Measurements from ENCODE around the gene PGAP3. TPM values are rescaled to one million over a fixed set of nuclear protein-coding genes. Genes with fewer than 3 reads are reported as not detected.

Gene PGAP3
- total RNA-seq, 1 donor from 2014 or later = 12.2 TPM

DNA sequence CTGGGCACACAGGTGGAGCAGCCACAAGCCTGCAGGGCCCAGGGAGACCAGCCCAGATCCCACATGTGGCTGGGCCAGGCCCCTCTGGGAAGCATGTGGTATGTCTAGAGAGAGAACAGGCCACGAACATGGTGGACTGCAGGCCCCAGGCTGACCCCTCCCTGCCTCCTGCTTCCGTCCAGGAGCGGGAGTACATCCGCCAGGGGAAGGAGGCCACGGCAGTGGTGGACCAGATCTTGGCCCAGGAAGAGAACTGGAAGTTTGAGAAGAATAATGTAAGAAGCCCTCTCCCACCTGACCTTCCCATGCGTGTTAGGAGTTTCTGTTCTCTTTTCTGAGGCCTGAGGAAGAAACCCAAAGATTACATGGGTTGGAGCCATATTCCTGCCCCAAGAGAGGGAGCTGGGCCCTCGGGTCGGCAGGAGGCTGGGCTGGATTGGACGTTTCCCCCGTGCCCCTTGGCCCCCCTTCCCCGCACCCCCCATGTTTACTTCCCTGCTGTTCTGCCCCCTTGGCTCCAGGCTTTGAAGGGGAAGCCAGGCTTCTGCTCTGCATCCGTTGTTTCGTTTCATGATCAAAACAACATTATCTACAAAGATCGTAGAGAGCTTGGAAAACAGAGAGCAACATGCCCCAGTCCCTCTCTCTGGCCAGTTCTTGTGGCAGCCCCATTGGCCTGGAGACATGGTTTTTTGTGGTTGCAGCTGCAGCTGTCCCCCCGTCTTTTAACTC lies 28.4 kb downstream of the PGAP3 start:
- Mint-ChIP-seq H3K27ac (ENCODE audit: unreplicated experiment) (no peak overlapping the region), H3K36me3 (ENCODE audit: low read depth, unreplicated experiment) (peaks cover 16% of the 10 kb centered on the region), H3K27me3 (ENCODE audit: low read depth, unreplicated experiment) (peaks cover 2% of the 10 kb centered on the region), H3K4me1 (ENCODE audit: low read depth, unreplicated experiment) (peaks cover 8% of the 10 kb centered on the region), H3K9me3 (ENCODE audit: unreplicated experiment) (no peaks in the 10 kb centered on the region), H3K4me3 (ENCODE audit: unreplicated experiment) (no peak overlapping the region)
- no peaks in the 10 kb centered on the region for H3K27me3 ChIP-seq (ENCODE audit: insufficient read depth, low read length)
- DNase-seq (ENCODE audit: low read depth) = no peak
- no peaks in the 10 kb centered on the region for H3K79me2 ChIP-seq (ENCODE audit: insufficient read depth, low read length)
- H3K4me2 ChIP-seq (ENCODE audit: low read length) = no peak overlapping the region
- no peaks in the 10 kb centered on the region for H3K36me3 ChIP-seq (ENCODE audit: insufficient read depth, low read length)
- no peaks in the 10 kb centered on the region for H3K9me3 ChIP-seq (ENCODE audit: insufficient read depth, low read depth, low read length)
- no peak overlapping the region for H3K9ac ChIP-seq (ENCODE audit: low read length)
- no peak for FAIRE-seq
- H4K20me1 ChIP-seq (ENCODE audit: insufficient read depth, low read length) = peaks cover 36% of the 10 kb centered on the region
- H3K4me1 ChIP-seq (ENCODE audit: insufficient read depth, low read length) = no peaks in the 10 kb centered on the region
- H2AFZ ChIP-seq (ENCODE audit: low read depth, low read length) = no peak overlapping the region
- no peak overlapping the region for H3K4me3 ChIP-seq (ENCODE audit: insufficient read depth, low read depth, low read length)
- no peak overlapping the region for H3K27ac ChIP-seq (ENCODE audit: low read depth, low read length)
- TF ChIP-seq, protein P1, sequence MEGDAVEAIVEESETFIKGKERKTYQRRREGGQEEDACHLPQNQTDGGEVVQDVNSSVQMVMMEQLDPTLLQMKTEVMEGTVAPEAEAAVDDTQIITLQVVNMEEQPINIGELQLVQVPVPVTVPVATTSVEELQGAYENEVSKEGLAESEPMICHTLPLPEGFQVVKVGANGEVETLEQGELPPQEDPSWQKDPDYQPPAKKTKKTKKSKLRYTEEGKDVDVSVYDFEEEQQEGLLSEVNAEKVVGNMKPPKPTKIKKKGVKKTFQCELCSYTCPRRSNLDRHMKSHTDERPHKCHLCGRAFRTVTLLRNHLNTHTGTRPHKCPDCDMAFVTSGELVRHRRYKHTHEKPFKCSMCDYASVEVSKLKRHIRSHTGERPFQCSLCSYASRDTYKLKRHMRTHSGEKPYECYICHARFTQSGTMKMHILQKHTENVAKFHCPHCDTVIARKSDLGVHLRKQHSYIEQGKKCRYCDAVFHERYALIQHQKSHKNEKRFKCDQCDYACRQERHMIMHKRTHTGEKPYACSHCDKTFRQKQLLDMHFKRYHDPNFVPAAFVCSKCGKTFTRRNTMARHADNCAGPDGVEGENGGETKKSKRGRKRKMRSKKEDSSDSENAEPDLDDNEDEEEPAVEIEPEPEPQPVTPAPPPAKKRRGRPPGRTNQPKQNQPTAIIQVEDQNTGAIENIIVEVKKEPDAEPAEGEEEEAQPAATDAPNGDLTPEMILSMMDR (IDR thresholded peaks at IDR 0.05; ENCODE audit: insufficient read depth, low read depth, low read length) = no peak
- no peak for TF ChIP-seq EZH2 (IDR thresholded peaks at IDR 0.05; ENCODE audit: insufficient read depth, low read length)

DNA sequence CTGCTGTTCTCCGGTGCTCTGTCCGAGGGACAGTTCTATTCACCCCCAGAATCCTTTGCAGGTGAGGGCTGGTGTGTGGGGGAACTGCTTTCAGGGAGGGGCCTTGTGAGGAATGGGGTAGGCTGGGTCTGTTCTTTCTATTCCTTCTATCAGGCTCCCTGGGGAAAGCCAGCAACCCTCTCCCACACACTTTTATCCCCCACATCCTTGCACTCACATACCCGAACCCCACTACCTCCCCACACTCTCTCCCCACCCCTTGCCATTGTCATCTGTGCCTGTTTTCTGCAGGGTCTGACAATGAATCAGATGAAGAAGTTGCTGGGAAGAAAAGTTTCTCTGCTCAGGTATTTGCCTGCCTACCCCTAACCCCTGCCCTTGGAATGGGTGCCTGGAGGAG lies 29.1 kb downstream of the PGAP3 start:
- no peak overlapping the region for H3K27ac Mint-ChIP-seq (ENCODE audit: unreplicated experiment)
- Histone ChIP-seq H3K27me3 (ENCODE audit: insufficient read depth, low read length) (no peaks in the 10 kb centered on the region), H3K27ac (ENCODE audit: low read depth, low read length) (no peak overlapping the region), H3K9me3 (ENCODE audit: insufficient read depth, low read depth, low read length) (no peaks in the 10 kb centered on the region), H3K4me3 (ENCODE audit: insufficient read depth, low read depth, low read length) (no peak overlapping the region), H4K20me1 (ENCODE audit: insufficient read depth, low read length) (peaks cover 36% of the 10 kb centered on the region), H2AFZ (ENCODE audit: low read depth, low read length) (no peak overlapping the region), H3K4me1 (ENCODE audit: insufficient read depth, low read length) (no peaks in the 10 kb centered on the region), H3K4me2 (ENCODE audit: low read length) (no peak overlapping the region), H3K9ac (ENCODE audit: low read length) (no peak overlapping the region), H3K79me2 (ENCODE audit: insufficient read depth, low read length) (no peaks in the 10 kb centered on the region), H3K36me3 (ENCODE audit: insufficient read depth, low read length) (no peaks in the 10 kb centered on the region)
- TF ChIP-seq, protein P1 (IDR thresholded peaks at IDR 0.05; ENCODE audit: insufficient read depth, low read depth, low read length) = no peak
- no peak for TF ChIP-seq EZH2 (IDR thresholded peaks at IDR 0.05; ENCODE audit: insufficient read depth, low read length)
- no peaks in the 10 kb centered on the region for H3K9me3 Mint-ChIP-seq (ENCODE audit: unreplicated experiment)
- peaks cover 4% of the 10 kb centered on the region for H3K4me1 Mint-ChIP-seq (ENCODE audit: low read depth, unreplicated experiment)
- no peak overlapping the region for H3K4me3 Mint-ChIP-seq (ENCODE audit: unreplicated experiment)
- FAIRE-seq (no peak), DNase-seq (ENCODE audit: low read depth) (no peak)
- peaks cover 2% of the 10 kb centered on the region for H3K27me3 Mint-ChIP-seq (ENCODE audit: low read depth, unreplicated experiment)
- peaks cover 18% of the 10 kb centered on the region for H3K36me3 Mint-ChIP-seq (ENCODE audit: low read depth, unreplicated experiment)

DNA sequence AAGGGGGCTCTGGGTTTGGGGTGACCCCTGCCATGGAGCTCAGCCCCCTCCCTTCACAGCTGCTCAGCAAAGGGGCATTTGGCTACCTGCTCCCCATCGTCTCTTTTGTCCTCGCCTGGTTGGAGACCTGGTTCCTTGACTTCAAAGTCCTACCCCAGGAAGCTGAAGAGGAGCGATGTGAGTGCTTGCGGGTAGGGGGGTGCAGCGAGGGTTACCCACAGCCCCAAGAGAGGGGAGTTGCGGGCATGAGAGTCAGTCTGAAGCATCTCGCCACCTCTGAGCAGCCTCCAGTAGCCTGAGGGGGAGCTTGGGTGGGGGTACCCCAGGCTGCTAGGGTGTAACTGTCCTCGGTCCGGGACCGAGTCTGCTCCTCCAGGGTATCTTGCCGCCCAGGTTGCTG lies 29.5 kb downstream of the PGAP3 start:
- no peak overlapping the region for H3K9ac ChIP-seq (ENCODE audit: low read length)
- no peaks in the 10 kb centered on the region for H3K36me3 ChIP-seq (ENCODE audit: insufficient read depth, low read length)
- no peaks in the 10 kb centered on the region for H3K27me3 ChIP-seq (ENCODE audit: insufficient read depth, low read length)
- H3K9me3 ChIP-seq (ENCODE audit: insufficient read depth, low read depth, low read length) = no peaks in the 10 kb centered on the region
- H3K27ac Mint-ChIP-seq (ENCODE audit: unreplicated experiment) = no peak overlapping the region
- H3K4me1 ChIP-seq (ENCODE audit: insufficient read depth, low read length) = no peaks in the 10 kb centered on the region
- TF ChIP-seq EZH2 (IDR thresholded peaks at IDR 0.05; ENCODE audit: insufficient read depth, low read length) = no peak
- TF ChIP-seq, protein P1 (IDR thresholded peaks at IDR 0.05; ENCODE audit: insufficient read depth, low read depth, low read length) = no peak
- peaks cover 18% of the 10 kb centered on the region for H3K36me3 Mint-ChIP-seq (ENCODE audit: low read depth, unreplicated experiment)
- no peaks in the 10 kb centered on the region for H3K79me2 ChIP-seq (ENCODE audit: insufficient read depth, low read length)
- FAIRE-seq = no peak
- H4K20me1 ChIP-seq (ENCODE audit: insufficient read depth, low read length) = peaks cover 38% of the 10 kb centered on the region
- H3K27ac ChIP-seq (ENCODE audit: low read depth, low read length) = no peak overlapping the region
- peaks cover 7% of the 10 kb centered on the region for H3K4me1 Mint-ChIP-seq (ENCODE audit: low read depth, unreplicated experiment)
- H3K4me3 ChIP-seq (ENCODE audit: insufficient read depth, low read depth, low read length) = no peak overlapping the region
- H2AFZ ChIP-seq (ENCODE audit: low read depth, low read length) = no peak overlapping the region
- no peak for DNase-seq (ENCODE audit: low read depth)
- H3K4me2 ChIP-seq (ENCODE audit: low read length) = no peak overlapping the region
- H3K9me3 Mint-ChIP-seq (ENCODE audit: unreplicated experiment) = no peaks in the 10 kb centered on the region
- peaks cover 2% of the 10 kb centered on the region for H3K27me3 Mint-ChIP-seq (ENCODE audit: low read depth, unreplicated experiment)
- H3K4me3 Mint-ChIP-seq (ENCODE audit: unreplicated experiment) = no peak overlapping the region
